OCI-LY7 (cell line): ENCODE measurements around the gene SRCIN1. TPM values are rescaled to one million over a fixed set of nuclear protein-coding genes. Genes with fewer than 3 reads are reported as not detected.
A peak's percentile ranks its signal among the peaks of the same experiment; 100 is the strongest.

ENCODE experiments used
- BruUV-seq: library from RNA; stranded (reverse); fragments of 400-500 nt; replicated peaks from 2 replicates; lab custom pipeline; 2021; lab: Mats Ljungman, UMichigan
- CTCF ChIA-PET: fragments of 300-600 bp; sonication (Branson Sonifier 250); formaldehyde crosslinking; loops from one replicate; lab custom pipeline; 2022; ENCODE audit warnings: antibody characterized with exemption; ENCODE audit not compliant: unreplicated experiment; lab: Charles Lee
- POLR2A ChIA-PET: fragments of 300-600 bp; sonication (Branson Sonifier 250); formaldehyde crosslinking; loops from one replicate; lab custom pipeline; 2022; ENCODE audit warnings: antibody characterized with exemption; lab: Charles Lee
- DNase-seq: peaks from one replicate; pipeline ENCODE4 v3.0.0-alpha.2; 2015; ENCODE audit warnings: low spot score
- H2AFZ ChIP-seq: fragments of 200-600 bp; sonication (generic), shearing (Covaris generic); 2 replicates; pipeline ENCODE4 v1.6.1; 2014; ENCODE audit warnings: mild to moderate bottlenecking, antibody characterized with exemption, low read length, moderate library complexity
- H3K27ac ChIP-seq: fragments of 200-600 bp; sonication (generic); 2 replicates; pipeline ENCODE4 v1.5.1; 2014; ENCODE audit warnings: mixed run types, low read depth, mild to moderate bottlenecking, moderate library complexity, low read length, inconsistent platforms; ENCODE audit not compliant: poor library complexity, severe bottlenecking
- H3K36me3 ChIP-seq: fragments of 200-600 bp; sonication (generic); 2 replicates; pipeline ENCODE4 v1.6.1; 2014; ENCODE audit warnings: mild to moderate bottlenecking, antibody characterized with exemption, low read length, moderate library complexity, mixed read lengths; ENCODE audit not compliant: insufficient read depth
- H3K4me1 ChIP-seq: fragments of 200-600 bp; sonication (generic); 2 replicates; pipeline ENCODE4 v1.5.1; 2014; ENCODE audit warnings: mild to moderate bottlenecking, low read length; ENCODE audit not compliant: insufficient read depth, poor library complexity, severe bottlenecking
- H3K4me2 ChIP-seq: fragments of 200-600 bp; sonication (generic); 2 replicates; pipeline ENCODE4 v1.6.1; 2014; ENCODE audit warnings: mild to moderate bottlenecking, low read length
- H3K4me3 ChIP-seq: fragments of 200-600 bp; sonication (generic); 2 replicates; pipeline ENCODE4 v1.5.1; 2014; ENCODE audit warnings: mild to moderate bottlenecking, low read depth, low read length; ENCODE audit not compliant: poor library complexity, severe bottlenecking
- H3K79me2 ChIP-seq: fragments of 200-600 bp; sonication (generic); 2 replicates; pipeline ENCODE4 v1.6.1; 2016; ENCODE audit warnings: low read depth, mild to moderate bottlenecking, low read length, moderate library complexity, mixed read lengths; ENCODE audit not compliant: insufficient read depth
- H3K9me2 ChIP-seq: fragments of 200-600 bp; sonication (generic); 2 replicates; pipeline ENCODE4 v1.6.1; 2016; ENCODE audit warnings: mild to moderate bottlenecking, low read length, mixed read lengths; ENCODE audit not compliant: insufficient read depth
- H3K9me3 ChIP-seq: fragments of 200-600 bp; sonication (generic); 2 replicates; pipeline ENCODE4 v1.6.1; 2014; ENCODE audit warnings: mild to moderate bottlenecking, mixed run types, low read length, mixed read lengths
- H4K20me1 ChIP-seq: fragments of 200-600 bp; sonication (generic); 2 replicates; pipeline ENCODE4 v1.6.1; 2014; ENCODE audit warnings: mild to moderate bottlenecking, antibody characterized with exemption, low read length, moderate library complexity, mixed read lengths; ENCODE audit not compliant: insufficient read depth
- CTCF ChIP-seq: fragments of 200-600 bp; sonication (generic); conservative IDR thresholded peaks from 2 replicates; pipeline ENCODE4 v1.5.1; 2014; ENCODE audit warnings: mild to moderate bottlenecking, antibody characterized with exemption, low read length, moderate library complexity, mixed read lengths
- EZH2phosphoT487 ChIP-seq: fragments of 200-600 bp; sonication (generic); IDR thresholded peaks from 2 replicates; pipeline ENCODE4 v1.6.1; 2018; ENCODE audit warnings: low read depth, borderline replicate concordance, mild to moderate bottlenecking, mixed run types, antibody characterized with exemption, low read length, moderate library complexity, mixed read lengths
- intact Hi-C: fragments of 100-400 bp; cut with micrococcal nuclease; formaldehyde crosslinking; loops from one replicate; pipeline ENCODE4 v1.10.0; 2022; ENCODE audit not compliant: unreplicated experiment
- total RNA-seq, 2 experiments: library from RNA; depleted of rRNA in 1 of 2; stranded (reverse); fragments of >200 nt in 1 of 2; shearing (Covaris generic) in 1 of 2; gene quantifications; 2 replicates each; pipeline ENCODE4 v1.2.3, GENCODE V29; 2014 to 2022

Gene SRCIN1
- total RNA-seq, 2 experiments from 2014 or later = 1.5 to 4.6 TPM

DNA sequence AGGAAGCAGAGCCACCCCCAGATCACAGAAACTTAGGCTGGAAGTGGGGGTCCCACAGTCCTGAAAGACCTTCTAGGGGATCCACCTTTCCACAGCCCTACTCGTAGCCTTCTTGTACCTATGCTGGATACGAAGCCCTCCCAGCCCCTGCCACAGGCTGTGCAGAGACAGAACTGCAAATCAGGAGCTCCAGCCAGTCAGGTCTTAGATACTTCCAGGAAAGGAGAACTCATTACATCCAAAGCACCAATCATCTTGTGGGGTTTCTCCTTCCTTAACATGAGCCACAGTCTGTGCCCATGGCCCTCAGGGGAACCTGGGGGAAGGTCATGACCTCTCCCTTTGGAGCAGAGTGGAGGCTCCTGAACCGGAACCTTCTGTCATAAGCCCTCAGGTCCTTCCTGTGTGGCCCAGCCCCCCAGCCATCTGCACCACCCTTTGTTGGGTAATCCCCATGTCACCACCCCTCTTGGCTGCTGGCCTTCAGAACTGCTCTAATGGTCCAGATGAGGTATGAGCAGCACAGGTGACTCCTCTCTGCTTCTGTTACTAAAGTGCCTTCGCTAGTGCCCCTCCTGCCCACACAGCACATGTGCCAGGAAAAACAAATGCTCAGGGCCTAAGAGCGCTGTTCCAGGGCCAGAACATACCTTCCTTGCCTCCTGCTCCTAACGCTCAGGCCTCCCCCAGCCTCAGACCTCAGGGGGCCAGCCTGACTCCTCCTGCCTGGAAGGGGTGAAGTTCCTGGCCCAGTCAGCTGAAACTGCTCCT is 14.6 kb downstream of the SRCIN1 start:
- Histone ChIP-seq H3K27ac (peak overlapping the region; percentile 45), H3K9me3 (no peaks in the 10 kb centered on the region), H3K79me2 (no peaks in the 10 kb centered on the region), H4K20me1 (no peaks in the 10 kb centered on the region), H2AFZ (peak overlapping the region; percentile 69), H3K4me2 (peak overlapping the region; percentile 51), H3K9me2 (no peaks in the 10 kb centered on the region), H3K4me1 (peaks cover 36% of the 10 kb centered on the region), H3K36me3 (no peaks in the 10 kb centered on the region), H3K4me3 (peak overlapping the region; percentile 2)
- DNase-seq = peak; percentile 76
- intact Hi-C loops = no loop called here
- TF ChIP-seq CTCF (no peak), EZH2phosphoT487 (no peak)
- no TSS peak for BruUV-seq
- ChIA-PET POLR2A (no interaction called here), CTCF (no interaction called here)

GRCh38 chr17:38589462-38590114 is 16.2 kb downstream of the SRCIN1 start:
- H3K4me3 ChIP-seq = no peak overlapping the region
- H4K20me1 ChIP-seq = no peaks in the 10 kb centered on the region
- POLR2A ChIA-PET = no interaction called here
- H3K9me3 ChIP-seq = no peaks in the 10 kb centered on the region
- intact Hi-C loops = no loop called here
- TF ChIP-seq CTCF (no peak), EZH2phosphoT487 (no peak)
- H3K27ac ChIP-seq = no peak overlapping the region
- H3K4me2 ChIP-seq = no peak overlapping the region
- no peaks in the 10 kb centered on the region for H3K36me3 ChIP-seq
- no peak overlapping the region for H2AFZ ChIP-seq
- peaks cover 42% of the 10 kb centered on the region for H3K4me1 ChIP-seq
- BruUV-seq = no TSS peak
- no peak for DNase-seq
- H3K79me2 ChIP-seq = no peaks in the 10 kb centered on the region
- H3K9me2 ChIP-seq = no peaks in the 10 kb centered on the region
- CTCF ChIA-PET = no interaction called here

GRCh38 chr17:38588788-38589174 is 17.0 kb downstream of the SRCIN1 start:
- ChIA-PET POLR2A (no interaction called here), CTCF (no interaction called here)
- Histone ChIP-seq H3K4me1 (peaks cover 50% of the 10 kb centered on the region), H2AFZ (no peak overlapping the region), H4K20me1 (no peaks in the 10 kb centered on the region), H3K4me2 (no peak overlapping the region), H3K36me3 (no peaks in the 10 kb centered on the region), H3K9me3 (no peaks in the 10 kb centered on the region), H3K27ac (no peak overlapping the region), H3K79me2 (no peaks in the 10 kb centered on the region), H3K4me3 (no peak overlapping the region), H3K9me2 (no peaks in the 10 kb centered on the region)
- BruUV-seq = no TSS peak
- intact Hi-C loops = no loop called here
- no peak for DNase-seq
- TF ChIP-seq CTCF (no peak), EZH2phosphoT487 (no peak)
